Activated naive CD4-positive, alpha-beta T cell treated with anti-CD3 and anti-CD28 coated beads, Interleukin-2, amount 50 U/mL, for 16 hours (primary cell): ENCODE data around the gene TPCN2.

Experiments
- DNase-seq: peaks from one replicate; pipeline ENCODE4 v3.0.0-alpha.2; 2020

Gene TPCN2

DNA sequence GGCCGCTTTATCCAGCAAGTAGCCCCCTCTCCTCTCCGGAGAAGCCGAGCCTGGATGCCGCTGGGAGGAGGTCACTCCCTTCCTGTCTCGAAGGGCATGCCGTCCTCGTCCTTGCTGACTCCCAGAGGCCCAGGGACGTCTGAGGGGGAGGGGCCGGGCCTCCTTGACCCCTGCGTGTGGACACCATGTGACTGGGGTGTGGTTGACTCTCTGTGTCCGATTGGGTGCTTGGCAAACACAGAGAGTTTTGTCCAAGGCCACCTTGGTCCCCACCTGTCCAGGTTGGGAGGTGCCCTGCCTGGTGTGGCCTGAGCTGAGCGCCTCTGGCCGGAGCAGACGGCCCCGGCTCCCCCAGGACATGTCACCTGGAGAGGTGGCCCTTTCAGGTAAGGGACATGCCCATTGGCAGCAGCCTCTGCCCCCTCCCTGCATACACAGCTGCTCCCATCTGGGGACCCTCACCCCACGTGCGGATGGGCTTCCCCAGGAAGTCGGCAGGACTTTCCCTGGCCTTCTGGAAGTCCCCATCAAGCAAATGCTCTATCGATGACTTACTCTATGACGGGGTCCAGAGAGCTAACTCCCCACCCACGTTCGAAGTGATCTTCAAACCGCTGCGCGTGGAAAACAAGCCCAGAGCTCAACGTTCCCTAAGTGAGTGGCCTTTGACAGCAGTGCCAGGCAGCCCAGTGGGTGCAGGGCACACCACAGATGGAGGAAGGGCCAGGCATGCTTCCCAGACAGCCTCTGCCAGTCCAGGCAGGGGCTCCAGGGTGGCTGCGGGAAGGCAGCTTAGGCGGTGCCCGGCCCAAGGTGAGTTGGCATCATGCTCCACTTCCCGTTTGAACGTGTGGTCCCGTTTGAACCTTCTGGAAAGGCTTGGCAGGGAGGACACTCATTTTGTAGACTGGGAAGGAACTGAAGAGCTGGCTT, 106.8 kb downstream of the TPCN2 start, which contains the start of gene SMIM38:
Gene SMIM38 (plus strand): TSS at position 634 of the 933 bp plus-strand sequence. CDS start 1,912 bp downstream, outside the sequence.
- DNase-seq: no peak

DNA sequence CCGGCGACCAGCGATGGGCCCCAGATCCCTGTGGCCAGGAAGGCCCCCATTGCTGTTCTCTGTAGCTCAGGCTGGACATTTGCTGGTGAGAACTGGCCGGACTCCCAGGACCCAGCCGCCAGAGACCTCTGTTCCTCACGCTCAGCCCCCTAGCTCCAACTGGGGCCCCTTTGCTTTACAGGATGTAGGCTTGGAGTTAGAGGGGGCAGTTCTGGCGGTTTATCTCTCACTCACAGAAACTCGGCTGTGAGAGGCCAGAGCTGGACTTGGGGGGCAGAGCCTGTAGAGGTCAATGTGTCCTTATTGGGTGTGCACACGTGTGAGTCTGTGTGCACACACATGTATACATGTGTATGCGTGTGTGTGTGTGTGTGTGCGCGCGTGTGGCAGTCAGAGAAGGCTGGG, 107.5 kb downstream of the TPCN2 start:
- no peak for DNase-seq

DNA sequence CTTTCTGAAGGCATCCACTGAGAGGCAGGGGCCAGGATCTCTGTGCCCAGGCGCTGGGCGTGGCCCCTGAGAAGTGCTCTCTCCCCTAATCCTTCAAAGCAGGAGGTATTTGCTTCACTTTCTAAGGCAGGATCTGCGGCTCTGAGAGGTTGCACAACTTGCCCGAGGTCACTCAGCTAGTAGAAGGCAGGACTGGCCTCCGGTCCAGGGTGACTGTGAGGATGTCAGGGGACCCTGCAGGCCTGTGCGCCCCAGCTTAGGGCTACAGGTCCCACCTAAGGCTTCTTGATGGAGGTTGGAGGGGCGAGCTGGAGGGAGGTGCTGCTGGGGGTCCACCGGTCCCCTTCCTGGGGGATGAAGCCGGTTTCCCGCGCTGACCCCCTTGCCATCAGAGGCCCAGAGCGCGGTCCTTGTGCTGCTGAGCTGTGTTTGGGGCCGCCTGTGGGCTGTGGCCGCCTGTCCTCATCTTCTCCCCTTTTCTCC, 108.0 kb downstream of the TPCN2 start:
- DNase-seq: no peak

DNA sequence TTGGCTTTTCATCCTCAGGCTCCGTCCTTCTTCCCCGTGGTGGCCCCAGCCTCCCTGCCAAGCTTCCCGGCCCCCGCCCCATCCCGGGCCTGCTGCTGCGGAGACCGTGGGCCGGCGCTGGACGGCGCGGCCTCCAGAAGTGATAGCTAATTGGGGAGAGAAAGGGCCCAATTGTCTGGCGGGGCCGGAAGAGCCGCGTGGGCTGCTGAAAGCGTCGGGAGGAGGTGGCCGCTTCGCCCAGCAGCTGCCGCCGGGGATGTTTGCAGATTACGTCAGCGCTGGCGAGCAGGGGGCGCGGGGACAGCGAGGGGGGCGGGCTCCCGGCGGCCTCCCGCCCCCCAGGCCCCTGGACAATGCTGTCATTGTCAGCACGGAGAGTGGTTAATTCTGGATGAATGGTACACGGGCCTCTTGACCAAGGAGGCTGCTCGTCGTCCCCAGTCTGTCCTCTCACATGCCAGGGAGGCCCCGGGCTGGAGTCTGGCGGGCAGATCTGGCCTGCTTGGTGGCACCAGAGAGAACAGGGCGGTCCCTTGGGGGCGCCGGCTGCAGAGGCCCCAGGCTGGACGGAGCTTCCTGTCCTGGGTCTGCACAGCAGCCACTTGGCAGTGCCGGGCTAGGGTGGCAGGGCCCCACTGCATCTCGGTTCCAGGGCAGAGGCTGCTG, 108.6 kb downstream of the TPCN2 start:
- no peak for DNase-seq

DNA sequence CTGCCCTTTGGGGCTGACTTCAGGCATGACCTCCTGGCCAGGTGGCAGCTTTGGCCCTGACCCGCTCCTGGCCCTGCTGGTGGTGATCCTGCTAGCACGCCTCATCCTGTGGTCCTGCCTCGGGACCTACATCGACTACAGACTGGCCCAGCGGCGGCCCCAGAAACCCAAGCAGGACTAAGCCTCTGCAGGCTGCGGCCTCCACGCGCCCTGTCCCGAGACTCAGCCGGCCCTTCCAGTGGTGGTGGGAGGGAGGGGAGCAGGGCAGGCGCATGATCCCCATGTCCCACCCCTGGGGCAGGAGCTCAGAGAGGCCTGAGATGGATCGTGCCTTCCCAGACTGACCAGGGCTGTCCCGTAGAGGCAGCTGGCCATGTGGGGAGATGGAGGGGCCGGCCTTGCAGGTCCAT, 109.1 kb downstream of the TPCN2 start:
- no peak for DNase-seq

DNA sequence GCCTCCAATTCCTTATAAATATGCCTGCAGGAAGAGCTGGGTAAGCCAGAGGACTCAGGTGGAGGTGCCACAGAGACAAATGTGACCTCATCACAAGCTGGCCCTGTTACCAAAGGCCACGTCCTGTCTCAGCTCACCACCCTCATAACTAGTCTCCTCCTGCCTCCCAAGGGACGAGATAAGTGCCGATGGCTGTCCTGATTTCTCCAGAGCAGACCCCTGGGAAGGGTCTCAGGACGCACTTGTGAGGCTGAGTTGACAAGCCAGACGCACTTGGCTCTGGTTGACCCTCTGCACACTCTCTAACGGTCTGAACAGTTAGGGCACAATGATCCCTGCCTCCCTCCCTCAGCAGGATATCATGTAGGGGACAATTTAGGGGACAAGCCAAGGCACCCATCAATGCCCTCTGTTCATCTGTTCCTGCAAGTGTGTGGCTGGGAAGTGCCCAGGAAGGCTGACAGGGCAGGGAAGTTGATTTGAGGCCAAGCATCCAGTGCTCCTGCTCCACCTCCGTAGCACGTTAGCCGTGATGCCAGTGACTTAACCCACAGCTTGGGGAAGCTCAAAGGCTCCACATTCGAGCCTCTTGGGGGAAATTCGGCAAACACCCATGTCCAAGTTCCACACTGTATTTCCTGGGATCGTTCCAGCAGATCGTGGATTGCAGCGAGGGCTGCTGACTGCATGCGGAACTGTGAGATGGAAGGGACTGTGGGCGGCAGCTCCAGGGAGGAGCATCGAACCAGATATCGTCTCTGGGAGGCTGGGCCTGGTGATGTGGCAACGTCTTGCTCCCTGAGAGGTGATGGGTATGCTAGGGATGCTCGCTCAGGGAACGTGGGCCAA, 109.8 kb downstream of the TPCN2 start:
- DNase-seq: no peak

DNA sequence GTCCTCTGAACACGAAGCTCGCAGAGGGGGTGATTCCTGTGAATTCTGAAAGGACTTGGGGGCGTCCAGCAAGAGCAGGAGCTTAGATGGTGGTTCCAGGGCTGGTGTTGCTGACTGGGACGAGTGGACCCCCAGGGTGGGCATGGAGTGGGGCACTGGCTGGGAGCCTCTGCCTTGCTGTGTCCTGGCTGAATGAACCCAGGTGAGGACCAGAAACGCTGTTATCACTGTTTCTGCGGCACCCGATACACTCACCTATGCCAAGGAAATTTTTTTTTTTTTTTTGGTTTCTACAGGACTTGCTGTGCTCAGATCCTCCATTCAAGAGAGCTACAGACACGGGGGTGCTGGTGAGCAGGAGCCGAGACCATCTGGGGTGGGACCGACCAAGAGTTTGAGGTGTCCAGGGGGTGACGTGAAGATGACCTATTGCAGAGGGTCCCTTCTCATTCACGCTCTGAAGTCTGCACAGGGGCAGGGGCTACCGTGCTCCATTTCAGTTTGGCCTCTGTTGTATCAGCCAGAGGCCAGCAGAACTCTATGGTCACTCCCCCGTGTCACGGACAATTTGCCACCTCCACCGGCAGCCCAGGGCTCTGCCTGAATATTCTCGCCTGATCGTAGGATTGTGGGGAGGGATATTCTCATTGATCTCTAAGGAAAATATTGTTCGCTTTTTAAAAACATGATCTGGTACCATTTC, 110.6 kb downstream of the TPCN2 start:
- no peak for DNase-seq

DNA sequence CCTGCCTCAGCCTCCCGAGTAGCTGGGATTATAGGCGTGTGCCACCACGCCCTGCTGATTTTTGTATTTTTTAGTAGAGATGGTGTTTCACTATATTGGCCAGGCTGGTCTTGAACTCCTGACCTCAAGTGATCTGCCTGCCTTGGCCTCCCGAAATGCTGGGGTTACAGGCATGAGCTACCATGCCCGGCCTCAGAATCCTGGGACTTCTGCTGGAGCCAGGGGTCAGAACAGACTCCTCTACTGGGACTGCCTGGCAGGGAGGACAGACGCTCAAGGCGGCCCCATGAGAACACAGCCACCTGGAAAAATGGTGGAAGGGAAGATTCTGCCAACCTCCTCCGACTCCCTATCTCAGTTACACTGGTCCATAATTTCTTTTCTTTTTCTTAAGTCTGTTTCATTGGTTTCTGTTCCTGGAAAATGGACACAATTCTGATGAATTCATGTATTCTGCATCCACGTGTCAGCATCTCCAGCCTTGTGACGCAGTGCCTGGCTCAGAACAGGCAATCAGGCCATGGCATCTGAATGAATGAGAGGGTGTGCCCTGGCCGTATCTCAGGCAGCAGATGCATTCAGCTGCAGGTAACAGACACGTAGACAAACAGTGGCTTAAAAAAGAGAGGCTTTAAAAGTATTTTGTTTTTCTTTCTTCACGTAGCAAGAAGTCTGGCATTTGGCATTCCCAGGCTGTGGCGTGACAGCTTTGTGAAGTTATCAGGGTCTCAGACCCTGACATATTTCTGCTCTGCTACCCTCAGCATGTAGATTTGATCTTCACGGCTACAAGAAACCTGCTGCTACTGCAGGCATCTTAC, 111.8 kb downstream of the TPCN2 start:
- DNase-seq: no peak

DNA sequence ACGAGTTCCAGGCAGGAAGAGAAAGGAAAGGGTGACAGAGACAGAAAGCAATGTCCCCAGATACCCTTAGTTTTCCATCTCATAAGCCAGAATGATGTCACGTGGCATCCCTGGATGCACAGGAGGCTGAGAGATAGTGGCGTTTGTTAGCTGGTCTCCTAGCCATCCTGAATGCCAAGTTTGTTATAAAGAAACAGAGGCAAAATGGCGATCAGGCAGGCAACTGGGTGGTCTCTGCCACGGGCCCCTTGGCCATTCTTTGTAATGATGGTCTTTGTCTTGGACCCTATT, 112.3 kb downstream of the TPCN2 start:
- DNase-seq: no peak

DNA sequence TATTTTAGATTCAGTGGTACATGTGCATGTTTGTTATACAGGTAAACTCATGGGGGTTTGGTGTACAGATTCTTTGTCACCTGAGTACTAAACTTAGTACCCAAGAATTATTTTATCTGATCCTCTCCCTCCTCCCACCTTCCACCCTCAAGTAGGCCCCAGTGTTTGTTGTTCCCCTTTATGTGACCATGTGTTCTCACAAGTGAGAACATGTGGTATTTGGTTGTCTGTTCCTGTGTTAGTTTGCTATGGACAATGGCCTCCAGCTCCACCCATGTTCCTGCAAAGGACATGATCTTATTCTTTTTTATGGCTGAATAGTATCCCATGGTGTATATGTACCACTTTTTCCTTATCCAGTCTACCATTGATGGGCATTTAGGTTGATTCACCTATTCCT, 113.8 kb downstream of the TPCN2 start:
- DNase-seq: no peak

DNA sequence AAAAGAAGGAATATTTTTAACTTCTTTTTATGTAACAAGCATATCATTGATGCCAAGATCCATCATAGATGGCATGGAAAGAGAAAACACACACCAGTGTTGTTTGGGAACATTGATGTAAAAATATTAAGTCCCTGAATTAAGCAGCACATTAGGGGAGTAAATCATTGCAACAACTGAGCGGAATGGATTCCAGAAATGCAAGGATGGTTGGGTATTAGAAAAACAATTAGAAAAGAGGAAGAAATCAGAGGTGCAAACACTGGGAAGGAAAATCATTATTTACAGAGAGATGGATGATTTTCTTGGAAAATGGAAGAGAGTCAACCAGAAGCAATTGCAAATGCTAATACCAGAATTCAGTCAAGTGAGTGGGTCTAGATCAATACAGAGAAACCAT, 115.1 kb downstream of the TPCN2 start:
- DNase-seq: no peak

DNA sequence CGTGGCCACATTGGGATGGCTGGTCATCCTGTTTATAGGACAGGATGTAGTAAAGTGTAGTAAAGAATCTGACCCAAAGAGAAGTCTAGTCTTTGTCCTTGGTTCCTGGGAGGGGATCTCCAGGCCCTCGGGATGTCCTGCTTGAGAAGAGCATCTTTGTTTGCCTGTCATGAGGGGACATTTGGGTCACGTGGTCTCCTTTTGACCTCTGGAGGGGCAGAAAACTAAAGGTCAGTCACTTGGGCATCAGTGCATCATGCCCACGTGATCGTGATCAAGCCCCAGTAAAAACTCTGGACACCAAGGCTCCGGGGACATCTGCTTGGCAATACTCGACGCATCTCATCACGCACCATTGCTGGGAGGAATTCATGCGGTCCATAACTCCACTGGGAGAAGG, 116.1 kb downstream of the TPCN2 start:
- DNase-seq: no peak

DNA sequence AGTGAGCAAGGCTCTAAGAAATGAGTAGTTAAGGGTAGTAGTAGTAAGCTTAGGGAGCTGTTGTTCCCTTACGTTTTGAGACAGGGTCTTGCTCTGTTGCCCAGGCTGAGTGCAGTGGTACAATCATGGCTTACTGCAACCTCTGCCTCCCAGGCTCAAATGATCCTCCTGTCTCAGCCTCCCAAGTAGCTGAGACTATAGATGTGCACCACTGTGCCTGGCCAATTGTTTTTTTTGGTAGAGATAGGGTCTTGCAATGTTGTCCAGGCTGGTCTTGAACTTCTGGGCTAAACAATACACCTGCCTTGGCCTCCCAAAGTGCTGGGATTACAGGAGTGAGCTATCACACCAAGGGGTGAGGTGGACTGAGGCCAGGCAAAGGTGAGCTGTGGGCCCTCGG, 117.0 kb downstream of the TPCN2 start:
- DNase-seq: no peak

DNA sequence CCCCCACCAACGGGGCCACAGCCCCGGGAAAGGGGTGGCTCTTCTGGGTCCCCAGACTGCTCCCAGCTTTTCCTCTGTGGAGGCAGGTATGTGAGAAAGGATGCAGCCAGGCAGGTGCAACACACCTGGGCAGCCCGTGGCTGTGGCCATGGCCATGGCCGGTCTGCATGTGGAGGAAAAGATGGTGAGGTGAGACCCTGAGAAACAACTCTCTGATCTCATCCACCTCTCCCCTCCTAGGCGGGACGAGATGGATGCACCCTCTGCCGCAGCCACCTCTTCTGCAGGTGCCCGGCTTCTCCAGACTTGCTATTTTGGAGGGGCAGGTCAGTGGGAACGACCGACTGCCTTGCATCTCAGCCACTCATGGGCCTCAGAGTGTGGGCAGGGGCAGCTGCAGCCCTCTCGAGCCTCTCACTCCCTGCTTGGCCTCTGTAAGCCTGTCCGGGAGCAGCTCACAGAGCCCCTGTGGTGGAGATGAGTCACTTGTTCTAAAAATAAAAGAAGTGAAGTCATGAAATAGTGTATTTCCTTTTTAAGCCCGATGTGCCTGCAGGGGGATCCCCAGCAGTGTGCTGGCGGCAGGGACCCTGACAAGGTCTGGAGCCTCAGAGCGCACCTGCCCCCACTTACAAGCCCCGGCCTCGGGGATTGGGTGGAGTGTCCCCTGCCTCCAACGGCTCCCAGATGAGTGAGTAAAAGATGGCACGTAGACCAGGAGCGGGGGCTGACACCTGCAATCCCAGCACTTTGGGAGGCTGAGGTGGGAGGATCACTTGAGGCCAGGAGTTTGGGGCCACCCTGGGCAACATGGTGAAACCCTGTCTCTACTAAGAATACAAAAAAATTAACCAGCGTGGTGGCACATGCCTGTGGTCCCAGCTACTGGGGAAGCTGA, 117.7 kb downstream of the TPCN2 start:
- DNase-seq: peak; percentile 62

DNA sequence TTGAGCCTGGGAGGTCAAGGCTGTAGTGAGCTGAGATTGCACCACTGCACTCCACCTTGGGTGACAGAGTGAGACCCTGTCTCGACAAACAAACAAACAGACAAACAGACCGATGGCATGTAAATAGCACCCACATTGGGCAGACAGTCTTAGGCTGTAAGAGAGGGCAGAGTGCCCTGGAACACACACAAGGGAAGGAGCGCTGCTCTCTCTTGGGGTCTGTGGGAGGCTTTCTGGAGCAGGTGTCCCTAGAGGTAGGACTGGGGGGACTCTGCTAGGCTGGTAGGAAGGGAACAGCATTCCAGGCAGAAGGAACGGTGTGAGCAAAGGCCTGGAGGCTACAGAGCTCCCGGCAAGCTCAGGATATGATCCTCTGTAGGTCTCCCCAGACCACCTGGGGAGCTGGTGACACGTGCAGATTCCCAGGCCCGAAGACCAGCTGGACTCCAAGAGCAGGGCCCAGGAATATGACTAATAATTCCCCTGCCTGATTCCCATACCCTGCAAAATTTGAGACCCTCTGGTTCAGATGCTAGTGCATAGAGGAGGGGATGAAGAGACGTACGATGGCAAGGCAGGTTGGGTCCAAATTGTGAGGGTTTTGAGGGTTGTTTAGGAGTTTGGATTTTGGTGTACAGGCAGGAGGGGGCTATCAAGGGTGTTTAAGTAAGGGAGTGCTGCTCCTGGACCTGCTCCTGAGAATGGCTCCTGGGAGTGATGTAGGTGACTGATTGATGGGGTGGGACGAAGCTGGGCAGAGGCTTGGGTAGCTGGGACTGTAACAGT, 118.6 kb downstream of the TPCN2 start:
- no peak for DNase-seq

DNA sequence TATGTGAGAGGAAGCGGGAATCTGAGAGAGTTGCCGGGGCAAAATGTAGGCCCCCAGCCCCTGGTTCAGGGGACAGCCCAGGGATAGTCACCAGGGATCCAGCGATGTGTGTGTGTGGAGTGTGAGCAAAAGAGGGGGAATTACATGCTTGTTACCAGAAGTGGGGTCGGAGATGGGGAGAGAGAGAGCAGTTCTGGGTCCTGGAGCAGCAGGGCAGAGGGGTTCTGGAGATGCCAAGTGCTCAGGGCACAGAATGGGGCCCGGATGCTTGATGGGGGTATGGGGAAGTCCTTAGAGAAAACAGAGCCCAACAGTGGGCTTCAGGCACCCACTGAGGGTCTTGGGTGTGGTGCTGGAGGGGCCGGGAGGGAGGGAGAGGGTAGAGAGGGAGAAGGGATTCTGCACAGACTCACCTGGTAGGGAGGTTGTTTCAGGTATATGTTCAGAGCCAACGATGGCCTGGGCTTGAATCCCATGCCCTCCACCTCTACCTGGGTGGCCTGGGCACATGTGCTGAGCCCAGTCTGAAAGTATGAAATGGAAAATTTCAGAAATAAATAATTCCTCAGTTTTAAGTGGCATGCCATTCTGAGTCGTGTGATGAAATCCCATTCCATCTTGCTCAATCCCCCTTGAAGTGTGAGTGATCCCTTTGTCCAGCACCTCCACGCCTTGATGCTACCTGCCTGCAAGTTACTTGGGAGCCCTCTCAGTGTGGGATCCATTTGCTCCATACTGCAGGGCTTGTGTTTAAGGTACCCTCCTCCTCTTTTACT, 119.4 kb downstream of the TPCN2 start:
- no peak for DNase-seq

DNA sequence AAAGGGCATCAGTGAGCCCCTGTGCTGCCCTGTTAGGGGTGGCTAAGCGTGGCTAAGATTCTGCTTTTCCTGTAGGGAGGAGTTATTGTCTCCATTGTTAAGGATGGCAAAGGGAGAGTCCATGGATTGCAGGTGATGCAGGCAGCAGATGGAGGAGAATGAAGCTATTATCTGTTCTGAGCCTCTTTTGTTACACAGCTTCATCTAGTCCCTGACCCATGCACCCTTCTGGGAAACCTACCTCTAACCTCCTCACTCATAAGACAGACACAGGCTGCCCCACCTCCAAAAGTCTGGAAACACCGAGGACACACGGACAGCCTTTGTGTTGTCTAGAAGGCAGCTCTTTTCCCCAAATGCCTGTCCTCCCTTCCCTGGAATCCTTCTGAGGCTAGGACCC, 120.7 kb downstream of the TPCN2 start:
- no peak for DNase-seq

DNA sequence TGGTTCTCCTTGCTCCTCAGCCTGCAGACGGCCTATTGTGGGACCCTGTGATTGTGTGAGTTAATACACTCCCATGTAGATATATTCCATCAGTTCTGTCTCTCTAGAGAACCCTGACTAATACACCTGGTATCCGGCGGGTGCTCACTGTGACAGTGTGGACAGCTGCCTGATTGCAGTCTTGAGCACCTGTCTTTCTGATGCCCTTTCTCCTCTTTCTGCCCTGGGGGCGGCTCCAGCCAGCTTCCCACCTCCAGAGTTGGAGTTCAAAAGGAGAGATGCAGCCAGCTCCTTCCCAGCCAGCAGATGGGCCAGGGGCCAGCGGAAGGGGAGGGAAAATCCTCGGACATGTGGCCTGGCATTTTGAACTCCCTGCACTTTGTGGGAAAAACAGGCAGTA, 122.0 kb downstream of the TPCN2 start:
- no peak for DNase-seq
